CD8-positive, alpha-beta memory T cell (primary cell): Measurements from ENCODE around the gene CRKL. TPM values are rescaled to one million over a fixed set of nuclear protein-coding genes. Genes with fewer than 3 reads are reported as not detected.

Source experiments
- CTCF ChIA-PET: fragments of 350-600 bp; sonication (Branson Sonifier 250); formaldehyde crosslinking; loops from one replicate; lab custom pipeline; 2021; ENCODE audit warnings: antibody characterized with exemption; lab: Charles Lee
- POLR2A ChIA-PET: fragments of 350-600 bp; sonication (Branson Sonifier 250); formaldehyde crosslinking; loops from one replicate; lab custom pipeline; 2021; ENCODE audit warnings: antibody characterized with exemption; lab: Charles Lee
- DNase-seq, 5 donors: peaks; one replicate each; pipeline versions ENCODE4 v3.0.0 to v3.0.0-alpha.2; 2020 to 2022; ENCODE audit warnings: mixed read lengths in 1 of 5
- H3K27ac ChIP-seq: one replicate; pipeline ENCODE4 v1.7.0; 2013; ENCODE audit warnings: low read depth, mild to moderate bottlenecking, low read length, moderate library complexity
- H3K27me3 ChIP-seq: 2 replicates; pipeline ENCODE4 v1.7.0; 2013; ENCODE audit warnings: low read length, mild to moderate bottlenecking; ENCODE audit not compliant: insufficient read depth, poor library complexity, severe bottlenecking
- H3K36me3 ChIP-seq: 2 replicates; pipeline ENCODE4 v1.7.0; 2013; ENCODE audit warnings: mild to moderate bottlenecking, low read length, moderate library complexity; ENCODE audit not compliant: insufficient read depth
- H3K4me1 ChIP-seq: 2 replicates; pipeline ENCODE4 v1.7.0; 2013; ENCODE audit warnings: mild to moderate bottlenecking, low read length, moderate library complexity; ENCODE audit not compliant: insufficient read depth
- H3K4me3 ChIP-seq: 2 replicates; pipeline ENCODE4 v1.7.0; 2013; ENCODE audit warnings: mild to moderate bottlenecking, low read length
- H3K9me3 ChIP-seq: 2 replicates; pipeline ENCODE4 v1.7.0; 2013; ENCODE audit warnings: mild to moderate bottlenecking, low read length
- H3K27ac Mint-ChIP-seq, 8 donors: one replicate each; pipeline ENCODE4 v1.8.0; 2020 to 2021; ENCODE audit warnings: mixed read lengths in 8 of 8, mild to moderate bottlenecking in 6 of 8, inconsistent platforms in 3 of 8, moderate library complexity in 3 of 8
- H3K27me3 Mint-ChIP-seq, 2 donors: one replicate each; pipeline ENCODE4 v1.8.0; 2020 to 2021; ENCODE audit warnings: mixed read lengths in 2 of 2, mild to moderate bottlenecking in 1 of 2, moderate library complexity in 1 of 2
- H3K36me3 Mint-ChIP-seq, 3 donors: one replicate each; pipeline ENCODE4 v1.8.0; 2020 to 2021; ENCODE audit warnings: mixed read lengths in 3 of 3, inconsistent platforms in 1 of 3, mild to moderate bottlenecking in 1 of 3
- H3K4me1 Mint-ChIP-seq, 3 donors: one replicate each; pipeline ENCODE4 v1.8.0; 2020 to 2021; ENCODE audit warnings: mixed read lengths in 3 of 3, inconsistent platforms in 1 of 3, mild to moderate bottlenecking in 1 of 3
- H3K4me3 Mint-ChIP-seq, 7 donors: one replicate each; pipeline ENCODE4 v1.8.0; 2020 to 2021; ENCODE audit warnings: mixed read lengths in 7 of 7, mild to moderate bottlenecking in 6 of 7, moderate library complexity in 4 of 7, inconsistent platforms in 2 of 7
- H3K9me3 Mint-ChIP-seq, 5 donors: one replicate each; pipeline ENCODE4 v1.8.0; 2020 to 2022; ENCODE audit warnings: mixed read lengths in 5 of 5, mild to moderate bottlenecking in 3 of 5, moderate library complexity in 2 of 5, inconsistent platforms in 1 of 5
- polyA plus RNA-seq: library from polyadenylated mRNA; unstranded; fragments of 300-500 nt; fragmentation: Illumina TruSeq; gene quantifications from one replicate; pipeline ENCODE4 v1.2.3, GENCODE V29; 2021
- total RNA-seq, 2 experiments: library from RNA; stranded (reverse); gene quantifications; one replicate each; pipeline ENCODE4 v1.2.3, GENCODE V29; 2021

CRKL gene
- total and polyA plus RNA-seq, 3 experiments from 2014 or later = 54.5 to 98.1 (median 94.0) TPM

DNA sequence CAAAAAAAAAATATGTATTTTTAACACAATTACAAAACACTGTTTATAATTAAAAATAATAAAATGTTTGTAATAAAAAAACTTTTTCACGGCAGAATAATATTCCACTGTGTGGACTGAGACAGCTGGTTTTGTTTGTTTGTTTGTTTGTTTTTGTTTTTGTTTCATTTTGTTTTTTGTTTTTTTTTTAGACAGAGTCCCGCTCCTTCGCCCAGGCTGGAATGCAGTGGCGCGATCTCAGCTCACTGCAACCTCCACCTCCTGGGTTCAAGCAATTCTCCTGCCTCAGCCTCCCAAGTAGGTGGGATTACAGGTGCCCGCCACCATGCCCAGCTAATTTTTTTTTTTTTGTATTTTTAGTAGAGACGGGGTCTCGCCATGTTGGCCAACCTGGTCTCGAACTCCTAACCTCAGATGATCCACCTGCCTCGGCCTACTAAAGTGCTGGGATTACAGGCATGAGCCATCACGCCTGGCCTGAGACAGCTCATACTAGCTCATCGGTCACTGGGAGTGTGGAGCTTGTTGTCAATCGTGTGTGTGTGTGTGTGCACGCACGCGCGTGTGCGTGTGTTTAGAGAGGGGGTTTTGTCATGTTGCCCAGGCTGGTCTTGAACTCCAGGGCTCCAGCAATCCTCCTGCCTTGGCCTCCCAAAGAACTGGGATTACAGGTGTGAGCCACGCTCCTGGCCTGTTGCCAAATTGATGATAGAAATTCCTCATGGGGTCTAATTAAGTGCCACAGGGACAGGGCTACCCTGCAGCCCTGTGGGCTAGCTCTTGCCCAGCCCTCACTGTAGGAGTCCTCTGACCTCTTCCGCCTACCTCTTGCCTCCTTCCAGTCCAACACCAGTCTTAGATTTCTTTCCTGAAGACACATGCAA is 42.6 kb downstream of the CRKL start:
- peaks cover 11 to 33% (median 11%) of the 10 kb centered on the region in 3 donors for H3K4me1 Mint-ChIP-seq
- no peaks in the 10 kb centered on the region for H3K36me3 ChIP-seq
- H3K4me3 Mint-ChIP-seq = peak overlapping the region in 1 of 7 donors; percentile 29
- no peak overlapping the region for H3K27ac ChIP-seq
- ChIA-PET POLR2A (interaction anchor here (0.6 kb wide), 1 partner anchor 22 kb away, joined by 3 read pairs; the partner anchor contains the start of gene LZTR1), CTCF (interaction anchor here (1.6 to 3.0 kb wide), 2 partner anchors 9 kb away, joined by 6 to 10 read pairs; no protein-coding TSS in a partner anchor)
- no peak overlapping the region for H3K4me3 ChIP-seq
- H3K9me3 ChIP-seq = no peaks in the 10 kb centered on the region
- H3K27ac Mint-ChIP-seq = no peak overlapping the region
- H3K27me3 ChIP-seq = peaks cover 21% of the 10 kb centered on the region
- H3K4me1 ChIP-seq = peaks cover 26% of the 10 kb centered on the region
- no peaks in the 10 kb centered on the region for H3K9me3 Mint-ChIP-seq
- H3K27me3 Mint-ChIP-seq = peaks cover 28 to 38% of the 10 kb centered on the region in 2 donors
- DNase-seq = no peak
- no peaks in the 10 kb centered on the region for H3K36me3 Mint-ChIP-seq

DNA sequence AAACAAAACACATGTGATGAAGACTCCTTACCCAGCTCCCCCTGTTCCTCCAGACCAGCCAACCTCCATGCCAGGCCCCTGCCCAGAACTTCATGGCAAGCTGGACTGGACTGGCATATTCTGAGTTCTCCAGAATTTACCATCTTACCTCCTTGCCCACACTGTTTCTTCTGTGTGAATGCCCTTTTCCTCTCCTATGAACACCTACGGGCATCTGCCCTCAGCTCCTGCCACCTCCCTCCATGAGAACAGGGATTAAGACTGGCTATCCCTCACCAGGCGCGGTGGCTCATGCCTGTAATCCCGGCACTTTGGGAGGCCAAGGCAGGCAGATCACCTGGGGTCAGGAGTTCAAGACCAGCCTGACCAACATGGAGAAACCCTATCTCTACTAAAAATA is 43.4 kb downstream of the CRKL start:
- Mint-ChIP-seq H3K4me3 (peak overlapping the region in 1 of 7 donors; percentile 29), H3K9me3 (no peaks in the 10 kb centered on the region), H3K27me3 (peaks cover 28 to 38% of the 10 kb centered on the region in 2 donors), H3K36me3 (no peaks in the 10 kb centered on the region), H3K4me1 (peaks cover 11 to 37% (median 11%) of the 10 kb centered on the region in 3 donors), H3K27ac (no peak overlapping the region)
- DNase-seq = no peak
- H3K4me3 ChIP-seq = no peak overlapping the region
- no peaks in the 10 kb centered on the region for H3K9me3 ChIP-seq
- ChIA-PET CTCF (interaction anchor here (1.0 to 3.0 kb wide), 5 partner anchors 8 to 42 kb away, joined by 3 to 10 read pairs (median 3); no protein-coding TSS in a partner anchor), POLR2A (no interaction called here)
- peaks cover 26% of the 10 kb centered on the region for H3K4me1 ChIP-seq
- H3K36me3 ChIP-seq = no peaks in the 10 kb centered on the region
- H3K27ac ChIP-seq = no peak overlapping the region
- peaks cover 25% of the 10 kb centered on the region for H3K27me3 ChIP-seq

DNA sequence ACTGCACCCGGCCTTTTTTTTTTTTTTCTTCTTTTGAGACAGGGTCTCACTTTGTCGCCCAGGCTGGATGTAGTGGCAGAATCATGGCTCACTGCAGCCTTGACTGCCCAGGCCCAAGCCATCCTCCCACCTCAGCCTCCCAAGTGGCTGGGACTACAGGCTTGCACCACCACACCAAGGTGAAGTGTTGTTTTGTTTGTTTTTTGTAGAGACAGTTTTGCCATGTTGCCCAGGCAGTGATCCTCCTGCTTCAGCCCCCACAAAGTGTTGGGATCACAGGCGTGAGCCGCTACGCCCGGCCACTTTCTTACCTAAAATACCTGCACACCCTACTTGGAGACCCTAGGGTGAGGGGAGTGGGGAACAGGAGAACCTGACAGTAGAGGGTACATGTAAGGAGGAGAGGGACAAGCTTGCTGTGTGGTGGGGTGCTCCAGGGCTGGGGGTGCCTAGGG is 45.3 kb downstream of the CRKL start:
- ChIA-PET CTCF (interaction anchor here (0.7 kb wide), 1 partner anchor 105 kb away, joined by 3 read pairs; no protein-coding TSS in a partner anchor), POLR2A (interaction anchor here (0.6 kb wide), 1 partner anchor 10 kb away, joined by 3 read pairs; no protein-coding TSS in a partner anchor)
- H3K27ac Mint-ChIP-seq = no peak overlapping the region
- no peaks in the 10 kb centered on the region for H3K9me3 Mint-ChIP-seq
- H3K27me3 ChIP-seq = peaks cover 24% of the 10 kb centered on the region
- no peaks in the 10 kb centered on the region for H3K36me3 Mint-ChIP-seq
- peaks cover 17% of the 10 kb centered on the region for H3K4me1 ChIP-seq
- no peaks in the 10 kb centered on the region for H3K9me3 ChIP-seq
- H3K27ac ChIP-seq = no peak overlapping the region
- H3K4me3 Mint-ChIP-seq = no peak overlapping the region
- no peak overlapping the region for H3K4me3 ChIP-seq
- peaks cover 22 to 34% of the 10 kb centered on the region in 2 donors for H3K27me3 Mint-ChIP-seq
- no peaks in the 10 kb centered on the region for H3K36me3 ChIP-seq
- peaks cover 7 to 30% (median 11%) of the 10 kb centered on the region in 3 donors for H3K4me1 Mint-ChIP-seq
- DNase-seq = no peak

DNA sequence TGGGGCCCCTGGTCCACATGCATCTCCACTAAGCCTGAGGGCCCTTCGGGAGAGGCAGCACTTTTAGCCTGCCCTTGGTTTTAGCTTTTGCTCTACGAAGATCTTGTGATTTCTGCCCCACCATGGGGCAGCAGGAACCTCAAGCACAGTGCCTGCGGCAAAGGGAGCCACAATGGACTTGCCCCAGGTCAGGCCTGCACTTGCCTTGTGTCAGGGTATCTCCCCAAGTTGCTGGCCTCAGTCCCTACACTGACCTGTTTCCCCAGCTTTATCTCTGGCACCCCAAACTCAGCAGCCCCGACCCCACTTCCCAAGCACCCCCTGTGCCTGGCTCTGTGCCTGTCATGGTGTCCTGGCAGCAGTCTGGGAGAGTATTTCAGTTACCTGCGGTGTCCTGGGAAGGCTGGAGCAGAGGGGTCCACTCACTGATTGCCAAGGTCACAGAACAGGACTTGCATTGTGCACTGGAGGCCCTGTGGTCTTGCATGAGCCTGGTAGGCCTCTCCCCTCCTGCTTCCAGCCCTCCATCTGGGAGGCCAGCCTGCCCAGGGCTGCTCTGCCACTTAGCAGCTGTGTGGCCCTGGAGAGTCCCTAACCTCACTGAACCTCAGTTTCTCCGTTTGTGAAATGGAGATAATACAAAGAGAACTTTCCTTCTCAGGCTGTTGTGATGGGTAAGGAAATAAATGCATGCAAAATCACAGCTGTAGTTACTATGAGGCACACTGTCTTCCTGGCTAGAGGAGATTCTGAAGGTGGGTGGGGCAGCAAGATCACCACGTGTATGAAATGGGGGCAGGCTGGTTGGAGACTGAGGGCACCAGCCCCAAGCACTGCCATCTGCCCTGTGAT is 46.2 kb downstream of the CRKL start:
- Mint-ChIP-seq H3K9me3 (no peaks in the 10 kb centered on the region), H3K27ac (peak overlapping the region in 1 of 8 donors; percentile 19), H3K36me3 (no peaks in the 10 kb centered on the region), H3K27me3 (peaks cover 15 to 25% of the 10 kb centered on the region in 2 donors), H3K4me3 (peak overlapping the region in 4 of 7 donors; percentile 48 to 75 (median 68)), H3K4me1 (peaks cover 7 to 22% (median 7%) of the 10 kb centered on the region in 3 donors)
- Histone ChIP-seq H3K9me3 (no peaks in the 10 kb centered on the region), H3K27ac (no peak overlapping the region), H3K4me1 (peaks cover 10% of the 10 kb centered on the region), H3K27me3 (peaks cover 18% of the 10 kb centered on the region), H3K4me3 (no peak overlapping the region), H3K36me3 (no peaks in the 10 kb centered on the region)
- no peak for DNase-seq
- POLR2A ChIA-PET = no interaction called here
- CTCF ChIA-PET = no interaction called here

DNA sequence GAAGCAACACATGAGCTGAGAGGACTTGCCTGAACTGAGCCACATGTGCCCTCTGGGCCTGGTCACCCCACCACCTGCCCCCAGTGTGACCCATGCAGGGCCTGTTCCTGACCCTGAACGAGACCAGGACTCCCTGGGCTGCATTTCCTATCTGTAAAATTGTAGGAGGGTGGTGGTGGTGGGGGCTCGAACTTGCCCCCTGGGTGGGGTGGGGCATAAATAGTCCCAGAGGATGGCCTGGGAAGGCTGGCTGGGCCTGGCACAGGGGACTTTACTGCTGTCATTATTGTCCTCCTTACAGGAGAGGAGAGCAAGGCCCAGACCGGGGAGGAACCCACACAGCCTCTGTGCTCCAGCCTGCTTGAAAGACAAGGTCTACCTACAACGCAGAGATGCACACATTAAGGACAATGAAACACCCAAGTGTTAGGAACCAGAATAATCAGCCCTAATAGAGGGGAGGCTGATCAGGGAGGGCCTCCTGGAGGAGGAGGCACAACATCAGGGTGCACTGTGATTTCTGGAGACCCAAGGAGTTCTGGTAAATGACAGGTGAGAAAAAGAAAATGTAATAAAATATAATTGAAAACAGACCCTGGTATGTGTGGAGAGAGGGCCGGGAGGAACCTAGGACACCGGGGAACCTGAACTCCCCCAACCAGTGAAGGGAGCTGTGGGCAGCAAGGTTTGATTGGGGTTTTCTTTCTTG is 47.0 kb downstream of the CRKL start:
- Mint-ChIP-seq H3K4me3 (peak overlapping the region; percentile 62 to 90 (median 74)), H3K27ac (peak overlapping the region in 5 of 8 donors; percentile 29 to 87 (median 63)), H3K27me3 (peaks cover 15 to 24% of the 10 kb centered on the region in 2 donors)

DNA sequence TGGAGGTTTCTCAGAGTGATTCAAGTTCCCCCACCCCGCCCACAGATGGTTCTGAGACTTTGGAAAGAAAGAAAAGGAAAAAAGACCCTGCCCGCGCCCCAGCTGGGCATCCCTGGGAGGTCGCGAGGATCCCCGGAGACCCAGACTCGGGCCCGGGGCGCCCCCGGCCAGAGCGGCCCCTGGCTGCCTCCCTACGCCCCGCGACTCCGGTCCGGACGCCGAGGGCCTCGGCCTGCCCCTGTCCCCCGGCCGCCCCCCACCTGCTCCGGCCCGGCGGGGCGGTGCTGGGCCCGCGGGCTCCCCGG is 47.5 kb downstream of the CRKL start:
- Mint-ChIP-seq H3K4me3 (peak overlapping the region; percentile 62 to 90 (median 74)), H3K4me1 (peaks cover 7 to 22% (median 7%) of the 10 kb centered on the region in 3 donors), H3K27me3 (peaks cover 15 to 24% of the 10 kb centered on the region in 2 donors), H3K9me3 (no peaks in the 10 kb centered on the region), H3K27ac (peak overlapping the region in 3 of 8 donors; percentile 50 to 87 (median 63)), H3K36me3 (no peaks in the 10 kb centered on the region)
- no peak for DNase-seq
- Histone ChIP-seq H3K9me3 (no peaks in the 10 kb centered on the region), H3K4me3 (no peak overlapping the region), H3K4me1 (peaks cover 10% of the 10 kb centered on the region), H3K27me3 (peaks cover 18% of the 10 kb centered on the region), H3K27ac (no peak overlapping the region), H3K36me3 (no peaks in the 10 kb centered on the region)
- POLR2A ChIA-PET = no interaction called here
- CTCF ChIA-PET = no interaction called here

More for the DNA sequence above, 47.0 kb downstream of the CRKL start:
- no peaks in the 10 kb centered on the region for H3K36me3 ChIP-seq
- H3K4me1 Mint-ChIP-seq = peaks cover 7 to 22% (median 7%) of the 10 kb centered on the region in 3 donors
- ChIA-PET POLR2A (no interaction called here), CTCF (no interaction called here)
- no peaks in the 10 kb centered on the region for H3K9me3 ChIP-seq
- peaks cover 10% of the 10 kb centered on the region for H3K4me1 ChIP-seq
- H3K36me3 Mint-ChIP-seq = no peaks in the 10 kb centered on the region
- H3K27ac ChIP-seq = no peak overlapping the region
- H3K9me3 Mint-ChIP-seq = no peaks in the 10 kb centered on the region
- DNase-seq = no peak
- no peak overlapping the region for H3K4me3 ChIP-seq
- peaks cover 18% of the 10 kb centered on the region for H3K27me3 ChIP-seq

DNA sequence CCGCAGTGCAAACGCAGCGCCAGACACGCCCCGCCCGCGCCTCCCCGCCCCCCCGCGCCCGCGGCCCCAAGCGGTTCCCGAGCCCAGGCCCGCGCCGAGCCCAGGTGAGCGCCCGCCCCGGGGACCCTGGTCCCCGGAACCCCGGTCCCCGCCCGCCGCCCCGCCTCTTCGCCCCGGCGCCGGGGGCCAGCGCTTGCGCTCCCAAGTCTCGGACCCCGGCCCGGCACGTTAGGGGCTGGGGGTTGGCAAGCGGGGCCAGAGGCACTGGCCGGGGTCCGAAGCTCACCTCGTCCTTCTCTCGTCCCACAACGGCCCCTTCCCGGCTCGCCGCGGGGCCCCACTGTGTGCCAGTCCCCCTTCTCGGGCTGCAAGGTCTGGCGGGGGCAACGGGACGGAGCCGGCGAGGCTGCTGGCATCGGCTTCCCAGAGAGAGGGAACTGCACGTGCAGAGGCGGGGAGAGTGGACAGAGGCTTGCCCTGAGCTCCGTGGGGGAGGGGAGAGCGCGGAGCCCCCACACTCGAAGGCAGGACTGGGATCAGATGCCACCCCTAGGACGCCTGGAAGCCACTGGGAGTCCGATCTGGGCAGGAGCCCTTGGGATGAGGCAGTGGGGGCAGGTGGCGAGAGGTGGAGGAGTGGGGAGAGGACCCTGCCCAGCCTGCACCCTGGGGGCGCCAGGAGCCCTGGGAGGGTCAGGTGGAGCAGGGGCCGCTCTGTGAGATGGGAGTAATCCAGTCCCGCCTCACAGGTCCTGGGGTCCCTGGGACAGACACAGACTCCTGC is 48.1 kb downstream of the CRKL start:
- Histone ChIP-seq H3K4me1 (peaks cover 10% of the 10 kb centered on the region), H3K9me3 (no peaks in the 10 kb centered on the region), H3K27ac (no peak overlapping the region), H3K36me3 (no peaks in the 10 kb centered on the region), H3K27me3 (peaks cover 18% of the 10 kb centered on the region), H3K4me3 (no peak overlapping the region)
- peak in 1 of 5 donors; percentile 17 for DNase-seq
- CTCF ChIA-PET = no interaction called here
- no peaks in the 10 kb centered on the region for H3K36me3 Mint-ChIP-seq
- H3K9me3 Mint-ChIP-seq = no peaks in the 10 kb centered on the region
- H3K4me3 Mint-ChIP-seq = peak overlapping the region in 5 of 7 donors; percentile 15 to 57 (median 44)
- peaks cover 12 to 21% of the 10 kb centered on the region in 2 donors for H3K27me3 Mint-ChIP-seq
- POLR2A ChIA-PET = no interaction called here
- H3K4me1 Mint-ChIP-seq = peaks cover 7 to 22% (median 7%) of the 10 kb centered on the region in 3 donors
- no peak overlapping the region for H3K27ac Mint-ChIP-seq
